Suppressor macrophage treated with lipopolysaccharide for 1 hour (primary cell): ENCODE measurements around the gene MAB21L3.

Source experiments
- DNase-seq, 3 donors: peaks; one replicate each; pipeline ENCODE4 v3.0.0-alpha.2; 2020 to 2022

MAB21L3 gene

DNA sequence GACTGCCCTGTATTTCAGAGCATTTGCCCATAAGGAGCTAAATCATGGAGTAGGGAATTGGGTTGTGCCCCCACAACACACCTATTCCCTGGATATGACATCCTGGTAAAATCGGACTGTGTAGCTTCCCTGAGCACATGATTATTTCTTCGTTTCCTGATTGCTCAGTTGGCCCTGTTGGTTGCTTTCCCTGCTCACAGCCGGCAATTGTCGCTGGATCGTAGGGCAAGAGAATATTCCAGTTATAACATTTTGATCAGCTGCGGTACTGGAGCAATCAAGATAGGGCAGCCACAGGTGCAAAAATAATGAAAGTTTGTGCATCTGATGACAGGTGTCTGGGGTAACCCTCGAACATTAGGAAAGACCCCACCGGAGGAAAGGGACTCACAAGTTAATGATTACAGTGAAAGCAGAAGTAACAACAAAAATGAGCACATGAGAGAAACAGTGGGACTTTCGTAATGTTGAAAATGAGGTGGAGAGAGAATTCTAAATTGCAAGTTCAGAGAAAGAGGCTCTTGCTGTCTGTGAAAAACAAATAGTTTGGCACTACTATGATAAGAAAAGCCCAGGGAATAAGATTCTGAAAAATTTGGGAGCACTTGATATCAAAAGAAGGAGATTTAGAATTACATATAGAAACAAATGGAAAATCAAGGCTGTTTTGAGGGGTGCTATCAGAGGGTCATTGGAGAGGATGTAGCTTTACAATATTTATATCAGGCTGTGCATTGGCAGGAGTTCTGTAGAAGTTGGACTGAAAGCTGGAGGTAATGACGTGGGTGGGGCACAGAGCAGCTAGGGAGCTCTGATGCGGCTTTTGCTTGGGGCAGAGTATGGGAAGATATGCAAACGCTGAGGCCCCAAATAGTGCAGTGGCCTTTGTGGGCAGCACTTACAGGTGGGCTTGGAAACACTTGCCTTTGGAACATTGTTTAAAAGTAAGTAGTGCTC, at the start of gene MAB21L3:
Gene MAB21L3 (plus strand): TSS at position 833 of the 957 bp plus-strand sequence. CDS start 1,217 bp downstream, outside the sequence.
- no peak for DNase-seq

DNA sequence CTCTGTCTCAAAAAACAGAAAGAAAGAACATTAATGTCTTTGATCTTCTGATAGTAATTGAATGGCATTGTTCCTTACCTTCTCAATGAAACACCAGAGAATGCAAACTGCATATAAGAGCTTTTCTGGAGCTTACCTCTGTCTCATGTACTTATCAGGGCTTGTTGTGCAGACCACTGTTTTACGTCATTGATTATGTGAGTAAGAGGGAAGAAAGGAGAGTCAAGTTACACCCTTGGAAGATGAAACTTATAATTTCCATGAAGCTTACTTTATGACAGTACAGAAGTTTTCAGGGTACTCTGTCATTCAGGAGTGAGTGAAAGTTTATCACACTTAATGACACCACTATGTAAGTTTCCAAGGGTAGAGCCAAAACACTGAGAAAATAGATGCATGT, 49.0 kb upstream of the MAB21L3 start:
- no peak for DNase-seq

DNA sequence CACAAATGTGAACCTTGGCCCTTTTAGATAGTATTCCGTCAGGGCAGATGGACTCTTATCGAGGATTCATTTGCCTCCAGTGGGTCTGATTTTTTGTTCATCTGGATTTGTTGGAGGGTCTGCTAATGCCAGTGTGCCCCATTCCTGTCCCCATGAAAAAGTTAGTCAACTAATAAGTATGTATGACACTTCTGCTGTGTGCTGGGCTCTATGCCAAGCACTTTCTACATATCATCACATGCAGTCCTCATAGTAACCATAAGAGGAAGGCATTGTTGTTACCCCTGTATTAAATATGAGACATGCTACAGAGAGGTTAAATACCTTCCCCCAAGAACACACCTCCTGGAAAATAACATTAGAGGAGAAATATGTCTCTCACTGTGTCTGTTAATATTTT, 46.6 kb upstream of the MAB21L3 start:
- no peak for DNase-seq

DNA sequence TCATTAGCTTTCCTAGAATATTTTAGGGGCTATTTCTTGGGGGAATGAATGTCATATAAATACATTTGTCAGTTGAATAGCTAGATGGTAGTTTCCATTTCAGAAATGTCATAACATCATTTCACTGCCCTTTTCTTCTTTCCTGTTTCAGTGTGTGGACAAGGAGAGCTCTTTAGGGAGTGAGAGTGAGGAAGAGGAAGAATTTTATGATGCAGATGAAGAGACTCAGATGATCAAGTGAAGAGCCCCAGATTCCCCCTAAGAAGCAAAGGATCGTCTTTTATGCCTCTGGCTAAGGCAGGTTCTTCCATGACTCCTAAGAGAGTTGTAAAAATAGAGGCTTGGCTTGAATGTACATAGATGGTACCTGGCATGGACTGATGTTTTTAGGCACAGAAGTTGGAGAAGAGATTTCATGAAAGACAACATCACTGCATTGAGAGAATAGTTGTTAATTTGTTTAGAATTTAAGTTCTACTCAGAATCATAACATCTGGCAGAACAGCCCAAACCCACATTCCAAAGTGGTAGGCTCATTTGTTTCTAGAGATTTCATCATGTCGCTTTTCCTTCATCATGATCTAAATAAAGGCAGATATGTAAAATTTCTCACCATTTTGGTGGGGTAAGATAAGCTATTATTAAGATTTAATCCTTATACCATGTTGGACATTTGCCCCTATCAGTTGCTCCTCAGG, 44.2 kb upstream of the MAB21L3 start:
- no peak for DNase-seq

DNA sequence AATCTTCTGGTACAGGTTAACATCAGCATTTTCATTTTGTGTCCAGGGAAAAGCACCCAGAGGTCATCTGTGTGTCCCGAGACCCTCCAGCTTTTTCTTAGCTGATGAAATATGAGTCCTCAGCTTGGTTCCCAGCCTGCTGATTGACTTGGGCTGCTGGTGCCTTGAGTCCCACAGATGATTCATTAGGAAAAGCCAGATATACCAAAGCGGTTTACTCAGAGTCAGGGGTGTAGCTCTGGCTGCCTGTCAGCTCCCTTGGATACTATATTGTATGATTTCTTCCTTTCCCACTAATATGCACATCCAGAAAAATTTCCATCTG, 43.7 kb upstream of the MAB21L3 start:
- DNase-seq: no peak

DNA sequence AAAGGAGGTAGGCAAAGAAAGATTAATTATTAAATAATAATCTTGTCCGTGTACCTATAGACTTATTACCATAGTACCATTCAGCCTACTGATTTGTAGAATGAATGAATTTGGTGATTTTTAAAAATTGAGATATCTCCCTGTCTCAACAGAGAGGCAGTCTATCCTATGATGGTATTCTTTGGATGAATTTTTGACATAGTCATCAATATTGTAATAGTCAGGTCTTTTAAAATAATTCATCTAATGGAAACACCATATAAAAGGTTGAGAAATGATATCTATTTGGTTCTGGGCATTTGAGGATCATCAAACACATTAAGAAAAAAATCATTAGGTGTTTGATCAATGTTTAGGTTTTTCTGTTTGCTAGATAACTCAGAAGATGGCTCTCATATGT, 35.6 kb upstream of the MAB21L3 start:
- DNase-seq: no peak

DNA sequence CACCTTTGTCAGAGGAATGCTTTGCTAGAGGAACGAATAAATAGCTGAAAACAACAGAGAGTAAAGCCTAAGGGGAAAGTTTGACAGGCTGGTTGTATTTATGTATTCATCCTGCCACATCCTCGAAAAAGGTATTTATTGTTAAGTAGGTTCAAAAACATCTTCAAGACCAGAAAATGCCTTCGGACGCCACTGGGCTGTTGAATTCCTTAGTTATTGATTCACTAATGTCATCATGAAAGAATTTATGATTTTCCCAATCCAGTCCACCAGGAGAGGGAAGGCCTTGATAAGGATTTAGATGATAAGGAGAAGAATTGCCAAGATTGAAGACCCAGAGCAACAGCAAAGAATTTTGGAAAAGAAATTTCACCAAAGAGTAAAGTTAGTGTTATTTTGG, 35.2 kb upstream of the MAB21L3 start:
- no peak for DNase-seq

DNA sequence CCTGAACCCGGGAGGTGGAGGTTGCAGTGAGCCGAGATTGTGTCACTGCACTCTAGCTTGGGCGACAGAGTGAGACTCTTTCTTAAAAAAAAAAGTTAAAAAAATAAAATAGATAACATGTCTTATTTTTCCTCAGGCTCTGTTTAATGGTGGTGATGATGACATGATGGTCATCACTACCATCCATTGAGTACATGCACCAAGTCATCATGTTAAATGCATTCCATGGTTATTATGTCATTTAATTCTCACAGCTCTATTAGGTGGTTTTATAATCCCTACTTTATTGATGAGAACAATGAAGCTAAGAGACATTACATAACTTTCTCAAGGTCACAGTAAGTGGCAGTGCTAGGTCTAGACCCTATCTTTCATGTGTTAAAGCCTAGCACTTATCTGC, 34.4 kb upstream of the MAB21L3 start:
- DNase-seq: no peak

DNA sequence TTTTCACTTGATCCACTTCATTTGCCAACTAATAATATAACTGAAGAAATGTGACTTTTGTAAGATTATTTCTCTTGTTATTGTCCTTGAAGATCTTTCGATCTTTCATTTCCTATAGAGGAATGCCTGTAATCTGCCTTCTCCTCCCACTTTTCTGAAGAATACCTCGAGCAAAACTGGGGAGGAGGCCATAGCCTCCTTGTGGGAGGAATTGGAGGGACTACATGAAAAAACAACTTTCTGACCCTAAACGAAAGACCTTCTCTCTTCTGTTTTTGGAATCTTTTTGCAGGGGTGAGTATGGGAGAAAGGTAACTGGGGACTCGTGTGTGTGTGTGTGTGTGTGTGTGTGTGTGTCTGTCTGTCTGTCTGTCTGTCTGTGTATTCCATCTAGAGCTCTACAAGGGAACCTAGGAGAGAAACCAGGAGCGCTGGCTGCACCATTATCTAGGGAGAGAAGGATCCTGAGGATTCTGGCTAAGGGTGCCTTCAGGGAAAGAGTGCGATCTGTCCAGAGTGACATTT, 32.4 kb upstream of the MAB21L3 start:
- no peak for DNase-seq

DNA sequence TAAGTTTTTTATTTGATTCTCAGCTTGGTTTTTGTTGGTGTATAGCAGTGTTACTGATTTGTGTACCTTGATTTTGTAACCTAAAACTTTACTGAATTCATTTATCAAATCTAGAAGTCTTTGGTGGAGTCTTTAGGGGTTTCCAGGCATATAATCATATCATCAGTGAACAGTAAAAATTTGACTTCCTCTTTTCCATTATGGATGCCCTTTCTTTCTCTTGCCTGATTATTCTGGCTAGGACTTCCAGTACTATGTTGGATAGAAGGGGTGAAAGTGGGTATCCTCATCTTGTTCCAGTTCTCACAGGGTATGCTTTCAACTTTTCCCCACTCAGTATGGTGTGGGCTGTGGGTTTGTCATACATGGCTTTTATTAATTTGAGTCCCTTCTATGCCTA, 23.6 kb upstream of the MAB21L3 start:
- no peak for DNase-seq

DNA sequence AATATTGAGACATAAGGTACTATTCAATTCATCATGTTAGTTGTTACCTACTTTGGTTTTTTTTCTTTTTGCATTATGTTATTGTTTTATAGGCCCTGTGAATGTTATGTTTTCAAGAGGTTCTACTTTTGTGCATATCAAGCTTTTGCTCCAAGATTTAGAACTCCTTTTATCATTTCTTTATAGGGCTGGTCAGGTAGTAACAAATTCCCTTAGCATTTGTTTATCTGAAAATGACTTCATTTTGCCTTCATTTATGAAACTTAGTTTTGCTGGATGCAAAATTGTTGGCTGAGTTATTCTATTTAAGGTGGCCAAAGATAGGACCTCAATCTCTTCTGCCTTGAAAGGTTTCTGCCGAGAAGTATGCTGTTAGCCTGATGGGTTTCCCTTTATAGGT, 21.3 kb upstream of the MAB21L3 start:
- no peak for DNase-seq

DNA sequence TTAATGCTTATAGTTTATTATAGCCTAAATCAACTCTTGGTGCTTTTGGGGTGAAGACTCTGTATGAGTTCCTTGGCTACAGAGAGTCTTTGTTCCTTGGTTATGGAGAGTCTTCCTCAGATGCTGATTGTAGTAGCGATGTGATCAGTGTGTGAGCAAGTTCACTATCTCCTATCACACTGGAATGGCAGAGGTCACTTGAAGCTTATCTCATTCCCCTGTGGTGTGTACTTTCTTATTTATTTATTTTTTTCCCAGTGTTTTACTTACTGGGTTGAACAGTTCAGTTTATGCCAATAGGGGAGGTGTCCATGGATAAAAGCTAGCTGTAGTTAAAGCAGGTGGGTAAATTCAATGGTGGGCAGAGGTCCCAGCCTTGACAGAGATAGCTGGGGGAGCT, 20.1 kb upstream of the MAB21L3 start:
- DNase-seq: no peak

DNA sequence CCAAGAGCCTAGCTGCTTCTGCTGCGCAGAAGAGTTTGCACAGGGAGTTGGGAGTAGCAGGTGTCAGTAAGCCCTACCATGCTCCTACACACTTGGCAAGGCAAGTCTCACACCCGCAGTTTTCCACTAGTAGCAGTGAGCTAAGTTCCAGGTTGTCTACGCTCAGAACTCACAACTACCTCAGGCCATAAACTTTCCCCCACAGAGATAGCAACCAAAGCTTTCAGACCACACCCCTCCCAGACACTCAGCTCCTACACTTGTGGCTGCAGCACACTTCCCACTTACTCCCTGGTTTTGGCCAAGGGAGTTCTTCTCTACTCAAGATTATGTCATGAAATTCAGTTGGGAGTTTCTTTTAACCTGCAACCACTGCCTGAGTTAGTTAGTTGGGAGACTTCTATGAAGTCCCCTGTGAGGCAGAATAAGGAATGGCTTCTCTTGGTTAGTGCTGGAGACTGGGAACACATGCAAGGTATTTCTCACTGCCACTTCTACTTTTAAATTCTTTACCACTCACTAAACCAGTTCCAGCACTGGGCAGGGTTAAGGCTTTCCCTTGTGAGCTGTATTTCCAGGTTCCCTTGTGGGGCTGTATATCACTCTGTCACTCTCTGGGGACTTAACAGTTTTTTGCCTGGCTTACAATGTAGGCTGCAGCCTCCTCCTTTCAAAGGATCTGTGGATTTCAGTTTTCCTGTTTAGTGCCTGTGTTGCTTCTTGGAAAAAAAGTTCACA, 18.3 kb upstream of the MAB21L3 start:
- peak in 1 of 3 donors; percentile 5 for DNase-seq

DNA sequence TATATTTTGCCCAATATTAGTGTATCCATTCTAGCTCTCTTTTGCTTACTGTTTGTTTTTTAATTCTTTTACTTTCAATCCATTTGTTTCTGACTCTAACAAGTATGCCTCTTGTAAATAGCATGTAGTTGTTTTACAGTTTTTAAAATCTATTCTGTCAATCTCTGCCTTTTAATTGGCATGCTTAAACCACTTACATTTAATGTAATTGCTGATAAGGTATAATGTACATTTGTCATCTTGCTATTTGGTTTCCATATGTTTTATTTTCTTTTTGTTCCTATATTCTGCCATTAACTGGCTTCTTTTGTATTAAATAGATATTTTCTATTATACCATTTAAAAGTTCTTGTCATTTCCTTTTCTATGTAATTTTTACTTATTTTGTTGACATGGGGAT, 16.2 kb upstream of the MAB21L3 start:
- DNase-seq: no peak

DNA sequence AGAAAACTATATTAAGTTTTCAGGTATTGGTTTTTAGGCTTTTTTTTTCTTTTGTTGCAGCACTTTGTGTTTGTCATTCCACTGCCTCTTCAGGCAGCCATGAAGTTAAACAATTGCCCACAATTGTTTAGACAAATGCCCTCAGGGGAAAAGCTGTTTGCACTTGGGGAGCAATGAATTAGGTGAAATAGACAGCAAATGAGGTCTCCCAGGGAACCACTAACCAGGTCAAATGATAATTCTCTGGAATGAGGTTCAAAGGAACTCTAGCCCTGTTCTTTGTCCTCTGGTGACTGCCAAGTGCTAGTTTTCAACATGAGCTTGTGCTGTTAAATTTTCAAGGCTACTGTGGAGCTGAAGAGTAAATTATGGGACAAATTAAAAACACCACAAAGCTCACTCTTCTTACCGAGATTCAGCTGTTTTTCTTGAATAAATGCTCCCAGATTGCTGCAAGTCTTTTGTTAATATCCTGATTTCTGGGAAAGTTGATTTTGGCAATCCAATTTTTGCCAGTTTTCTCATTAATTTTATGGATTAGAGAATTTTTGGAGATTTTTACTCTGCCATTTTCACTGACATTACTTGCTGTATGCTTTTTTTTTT, 15.1 kb upstream of the MAB21L3 start:
- no peak for DNase-seq

DNA sequence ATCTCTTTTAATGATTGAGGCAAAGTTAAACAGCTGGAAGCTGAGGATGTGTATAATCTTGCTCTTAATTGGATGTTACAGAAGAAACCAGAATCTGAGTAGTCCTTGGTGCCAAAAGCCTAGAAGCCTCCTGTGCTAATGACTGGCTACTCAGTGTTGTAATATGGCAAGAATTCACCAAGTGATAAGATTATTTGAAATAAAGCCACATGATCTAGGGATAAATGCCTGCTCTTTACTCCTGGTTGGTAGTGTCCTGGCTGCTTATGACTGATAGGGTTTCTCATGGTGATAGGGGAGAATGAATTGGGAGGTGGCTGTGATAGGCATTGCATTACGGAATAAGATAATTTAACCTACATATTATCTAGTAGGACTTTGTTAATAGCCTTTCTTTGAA, 13.6 kb upstream of the MAB21L3 start:
- DNase-seq: no peak

DNA sequence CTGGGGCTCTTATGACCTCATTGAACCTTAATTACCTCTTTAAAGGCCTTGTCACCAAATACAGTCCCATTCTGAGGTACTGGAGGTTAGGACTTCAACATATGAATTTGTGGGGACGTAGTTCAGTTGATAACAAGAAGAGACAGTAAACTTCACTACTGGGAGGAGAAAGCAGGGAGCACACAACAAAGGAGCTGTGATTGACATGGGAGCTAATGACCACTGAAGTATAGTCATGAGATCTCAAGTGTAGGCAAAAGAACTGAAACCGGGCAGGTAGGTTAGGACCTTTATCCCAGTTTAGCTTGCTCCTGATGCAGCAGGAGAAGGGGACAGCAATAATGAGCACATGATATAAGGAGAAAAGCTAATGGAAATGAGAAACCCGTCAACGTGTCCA, 11.8 kb upstream of the MAB21L3 start:
- DNase-seq: no peak

DNA sequence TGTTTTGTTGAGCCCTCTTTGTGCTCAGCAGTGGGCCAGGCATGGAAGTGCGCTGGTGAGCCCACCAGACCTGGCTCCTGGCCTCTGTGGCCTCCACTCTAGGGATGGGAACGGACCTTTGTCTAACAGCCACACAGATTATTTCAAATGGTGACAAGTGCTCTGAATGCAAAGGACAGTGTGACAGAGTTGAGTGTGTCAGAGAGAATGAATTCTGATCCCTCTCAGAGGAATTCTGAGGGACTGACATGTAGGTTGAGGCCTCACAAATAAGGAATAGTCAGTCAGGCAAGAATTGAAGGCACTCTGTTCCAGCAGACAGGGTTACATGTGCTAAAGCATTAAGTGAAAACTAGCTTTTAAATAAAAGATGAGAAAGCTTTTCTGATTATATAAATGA, 11.3 kb upstream of the MAB21L3 start:
- no peak for DNase-seq

DNA sequence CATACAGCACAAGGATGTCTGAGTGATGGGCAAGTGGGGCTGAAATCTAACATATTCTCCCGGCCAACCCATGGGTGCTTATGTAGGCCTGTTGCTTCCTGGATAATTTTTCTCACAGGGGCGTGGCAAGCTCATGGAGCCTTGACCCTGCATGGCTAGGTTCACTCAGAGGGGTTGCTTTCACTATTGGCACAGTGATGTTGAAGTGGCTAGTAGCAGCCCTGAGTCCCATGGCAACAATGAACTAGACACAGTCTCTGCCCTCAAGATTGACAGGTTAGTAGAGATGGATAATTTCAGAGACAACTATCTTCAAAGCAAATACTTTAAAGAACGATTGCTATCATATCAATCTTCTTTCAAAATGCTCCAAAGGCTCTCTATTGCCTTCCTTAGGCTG, 6.5 kb upstream of the MAB21L3 start:
- DNase-seq: no peak

DNA sequence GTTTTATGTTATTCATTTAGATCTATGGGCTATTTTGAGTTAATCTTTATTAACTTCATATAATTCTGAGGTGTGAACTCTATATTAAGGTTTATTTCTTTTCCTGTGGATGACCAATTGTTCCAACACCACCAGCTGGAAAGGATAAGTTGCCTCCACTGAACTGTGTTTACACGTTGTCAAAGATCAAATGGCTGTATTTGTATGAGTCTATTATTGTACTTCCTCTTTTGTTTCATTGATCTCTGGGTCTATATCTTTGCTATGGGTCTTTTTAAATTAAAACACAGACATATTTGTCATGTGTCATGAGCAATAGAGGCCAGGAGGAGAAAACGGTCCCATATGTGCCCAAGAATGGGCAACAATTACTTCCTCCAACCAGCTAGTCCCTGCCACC, 5.2 kb upstream of the MAB21L3 start:
- no peak for DNase-seq

DNA sequence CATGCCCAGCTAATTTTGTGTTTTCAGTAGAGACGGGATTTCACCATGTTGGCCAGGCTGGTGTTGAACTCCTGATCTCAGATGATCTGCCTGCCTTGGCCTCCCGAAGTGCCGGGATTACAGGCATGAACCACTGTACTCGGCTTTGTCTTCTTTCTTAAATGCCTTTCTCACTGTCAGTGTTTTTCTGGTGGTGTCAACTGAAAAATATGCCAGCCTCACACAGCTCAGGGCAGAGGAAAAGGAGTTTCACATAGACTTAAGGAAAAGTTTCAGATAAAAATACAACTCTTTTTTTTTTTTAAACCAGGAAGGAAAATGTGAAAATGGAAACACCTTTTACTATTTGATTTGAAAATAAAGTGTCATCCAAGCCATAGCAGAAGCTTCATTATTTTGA, 4.6 kb upstream of the MAB21L3 start:
- DNase-seq: no peak

DNA sequence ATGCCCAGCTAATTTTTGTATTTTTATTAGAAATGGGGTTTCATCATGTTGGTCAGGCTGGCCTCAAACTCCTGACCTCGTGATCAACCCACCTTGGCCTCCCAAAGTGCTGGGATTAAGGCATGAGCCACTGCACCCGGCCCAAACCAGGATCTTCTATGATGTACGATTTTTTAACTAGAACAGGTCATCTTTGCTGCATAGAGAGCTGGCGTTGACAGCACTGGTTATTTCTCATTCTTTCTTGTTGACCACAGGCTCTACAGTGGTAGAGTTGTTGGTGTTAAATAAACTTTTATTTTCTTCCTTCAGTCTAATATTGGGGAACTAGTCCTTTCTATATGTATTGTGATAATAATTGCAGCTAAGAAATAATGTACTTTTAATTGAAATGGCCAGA, 3.8 kb upstream of the MAB21L3 start:
- DNase-seq: no peak

DNA sequence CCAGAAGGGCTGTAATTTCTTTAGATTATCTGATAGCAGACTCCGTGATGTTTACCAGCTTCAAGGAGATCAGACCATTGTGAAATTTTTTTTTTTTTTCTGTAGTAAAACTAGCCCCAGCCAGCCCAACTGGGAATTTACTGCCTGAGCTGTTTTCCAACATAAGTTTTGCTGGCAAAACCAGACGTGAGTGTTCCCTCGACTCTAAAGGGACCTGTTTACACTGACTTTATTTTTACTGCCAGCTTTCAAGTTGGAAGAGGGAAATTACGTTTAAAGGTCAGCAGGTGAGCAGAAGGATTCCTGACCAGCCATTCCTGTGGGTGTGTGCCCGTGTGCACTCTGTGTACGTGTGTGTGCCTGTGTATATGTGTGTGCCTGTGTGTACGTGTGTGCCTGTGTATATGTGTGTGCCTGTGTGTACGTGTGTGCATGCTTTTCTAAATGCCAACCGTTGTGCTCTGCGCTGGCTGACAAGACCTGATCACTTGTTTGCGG, 374 bp downstream of the MAB21L3 start:
- no peak for DNase-seq
